HCT116 (cell line): Measurements from ENCODE around the gene IFT52. TPM values are rescaled to one million over a fixed set of nuclear protein-coding genes. Genes with fewer than 3 reads are reported as not detected.

ENCODE experiments used
- ATAC-seq: fragments of 200-7000 bp; cut with Tn5 transposase; 2 replicates; pipeline ENCODE4 v1.9.1; 2020; ENCODE audit warnings: mild to moderate bottlenecking, moderate library complexity
- BruUV-seq: library from RNA; stranded (reverse); fragments of 400-500 nt; replicated peaks from 2 replicates; lab custom pipeline; 2021; lab: Mats Ljungman, UMichigan
- CTCF ChIA-PET: fragments of 300-600 bp; sonication (Branson Sonifier 250); formaldehyde crosslinking; loops from one replicate; lab custom pipeline; 2021; ENCODE audit warnings: antibody characterized with exemption; lab: Charles Lee
- POLR2A ChIA-PET: fragments of 300-600, 350-600 bp; sonication (Branson Sonifier 250); formaldehyde crosslinking; loops from one replicate; lab custom pipeline; 2021; ENCODE audit warnings: antibody characterized with exemption; lab: Charles Lee
- RAD21 ChIA-PET, 2 experiments: fragments of 300-600 bp; sonication (Branson Sonifier 250); formaldehyde crosslinking; loops; one replicate each; lab custom pipeline; 2023; ENCODE audit warnings: low total read pairs in 2 of 2; ENCODE audit not compliant: uncharacterized antibody in 2 of 2, unreplicated experiment in 2 of 2, low non-redundant PET in 1 of 2; lab: Charles Lee
- DNase-seq: peaks from one replicate; pipeline ENCODE4 v3.0.0-alpha.2; 2010; ENCODE audit warnings: low read depth, low spot score
- H2AFZ ChIP-seq: fragments of 200-600 bp; shearing (Covaris generic), sonication (generic); 2 replicates; pipeline ENCODE4 v1.6.1; 2017; ENCODE audit warnings: low read depth, mixed run types, mixed read lengths, antibody characterized with exemption, low read length; ENCODE audit not compliant: poor library complexity, severe bottlenecking
- H3K27ac ChIP-seq: 2 replicates; pipeline ENCODE4 v1.5.1; 2012; ENCODE audit warnings: low read depth, low read length
- H3K27me3 ChIP-seq: fragments of 200-600 bp; sonication (generic); 2 replicates; pipeline ENCODE4 v1.6.1; 2016; ENCODE audit warnings: mixed run types, low read length, mixed read lengths; ENCODE audit not compliant: insufficient read depth
- H3K36me3 ChIP-seq, 2 experiments: fragments of 200-500 bp in 1 of 2; fragments of 200-600 bp in 1 of 2; sonication (Bioruptor generic) in 1 of 2; sonication (generic) in 1 of 2; 2 replicates each; pipeline versions ENCODE4 v1.5.1 to v1.6.1; 2014 to 2016; ENCODE audit warnings: low read length in 2 of 2, inconsistent platforms in 1 of 2, mixed read lengths in 1 of 2, mixed run types in 1 of 2; ENCODE audit not compliant: insufficient read depth in 2 of 2, control insufficient read depth in 1 of 2
- H3K4me1 ChIP-seq, 2 experiments: fragments of 200-600 bp in 1 of 2; sonication (generic) in 1 of 2; 2 replicates each; pipeline versions ENCODE4 v1.5.1 to v1.6.1; 2012 to 2017; ENCODE audit warnings: low read length in 2 of 2, inconsistent platforms in 1 of 2, mild to moderate bottlenecking in 1 of 2, mixed read lengths in 1 of 2, mixed run types in 1 of 2, moderate library complexity in 1 of 2; ENCODE audit not compliant: insufficient read depth in 2 of 2, control insufficient read depth in 1 of 2
- H3K4me2 ChIP-seq: fragments of 200-600 bp; sonication (generic); 2 replicates; pipeline ENCODE4 v1.6.1; 2017; ENCODE audit warnings: mixed run types, low read length, mixed read lengths
- H3K4me3 ChIP-seq, 2 experiments: fragments of 200-600 bp in 1 of 2; sonication (generic) in 1 of 2; replicated peaks in 1 of 2; 2 replicates each; pipeline ENCODE4 v1.5.1; 2011 to 2016; ENCODE audit warnings: low read length in 2 of 2, control low read depth in 1 of 2, low read depth in 1 of 2, mild to moderate bottlenecking in 1 of 2, mixed read lengths in 1 of 2, mixed run types in 1 of 2
- H3K79me2 ChIP-seq: fragments of 200-600 bp; sonication (generic); 2 replicates; pipeline ENCODE4 v1.6.1; 2017; ENCODE audit warnings: mild to moderate bottlenecking, mixed run types, low read length, moderate library complexity, mixed read lengths; ENCODE audit not compliant: insufficient read depth
- H3K9ac ChIP-seq: fragments of 200-600 bp; sonication (generic); 2 replicates; pipeline ENCODE4 v1.6.1; 2016; ENCODE audit warnings: low read length, mixed read lengths
- H3K9me2 ChIP-seq: fragments of 200-600 bp; sonication (generic), shearing (Covaris generic); 2 replicates; pipeline ENCODE4 v1.6.1; 2017; ENCODE audit warnings: mixed run types, mild to moderate bottlenecking, moderate library complexity; ENCODE audit not compliant: insufficient read depth
- H3K9me3 ChIP-seq, 2 experiments: fragments of 200-500 bp in 1 of 2; fragments of 200-600 bp in 1 of 2; sonication (Bioruptor generic) in 1 of 2; sonication (generic) in 1 of 2; 2 replicates each; pipeline ENCODE4 v1.6.1; 2014 to 2017; ENCODE audit warnings: low read length in 2 of 2, mixed read lengths in 2 of 2, inconsistent platforms in 1 of 2, low read depth in 1 of 2, mild to moderate bottlenecking in 1 of 2, mixed run types in 1 of 2, moderate library complexity in 1 of 2; ENCODE audit not compliant: control insufficient read depth in 1 of 2, insufficient read depth in 1 of 2
- H4K20me1 ChIP-seq: fragments of 200-600 bp; sonication (generic), shearing (Covaris generic); 2 replicates; pipeline ENCODE4 v1.6.1; 2017; ENCODE audit warnings: mixed run types, mild to moderate bottlenecking, moderate library complexity; ENCODE audit not compliant: insufficient read depth
- CBX3 ChIP-seq: IDR thresholded peaks from 2 replicates; pipeline ENCODE4 v1.6.1; 2012; ENCODE audit warnings: low read depth
- CEBPB ChIP-seq: IDR thresholded peaks from 2 replicates; pipeline ENCODE4 v1.6.1; 2012; ENCODE audit warnings: low read depth
- CTCF ChIP-seq, 3 experiments: fragments of 200-600 bp in 1 of 3; sonication (generic) in 1 of 3; IDR thresholded peaks in 2 of 3; conservative IDR thresholded peaks in 1 of 3; 2 replicates each; pipeline ENCODE4 v1.5.1; 2012 to 2017; ENCODE audit warnings: low read depth in 2 of 3, low read length in 2 of 3, antibody characterized with exemption in 1 of 3, borderline replicate concordance in 1 of 3, control low read depth in 1 of 3, mild to moderate bottlenecking in 1 of 3, mixed read lengths in 1 of 3, mixed run types in 1 of 3, moderate library complexity in 1 of 3; ENCODE audit not compliant: insufficient read depth in 1 of 3
- EGR1 ChIP-seq: IDR thresholded peaks from 2 replicates; pipeline ENCODE4 v1.6.1; 2012; ENCODE audit warnings: low read depth
- EZH2 ChIP-seq: fragments of 200-600 bp; sonication (generic); IDR thresholded peaks from 2 replicates; pipeline ENCODE4 v1.6.1; 2017; ENCODE audit warnings: antibody characterized with exemption, mixed run types
- EZH2phosphoT487 ChIP-seq: fragments of 200-600 bp; IDR thresholded peaks from 2 replicates; pipeline ENCODE4 v1.6.1; 2018; ENCODE audit warnings: antibody characterized with exemption, borderline replicate concordance
- POLR2A ChIP-seq: IDR thresholded peaks from 2 replicates; pipeline ENCODE4 v1.7.0; 2011; ENCODE audit warnings: borderline replicate concordance; ENCODE audit not compliant: insufficient read depth, insufficient read length; ENCODE audit errors: extremely low read depth
- POLR2AphosphoS5 ChIP-seq: IDR thresholded peaks from 2 replicates; pipeline ENCODE4 v1.6.1; 2011; ENCODE audit warnings: mild to moderate bottlenecking, low read depth, low read length, moderate library complexity
- REST ChIP-seq: IDR thresholded peaks from 2 replicates; pipeline ENCODE4 v1.6.1; 2012; ENCODE audit warnings: low read depth
- SP1 ChIP-seq: IDR thresholded peaks from 2 replicates; pipeline ENCODE4 v1.6.1; 2012; ENCODE audit warnings: low read depth
- SRF ChIP-seq: IDR thresholded peaks from 2 replicates; pipeline ENCODE4 v1.6.1; 2012; ENCODE audit warnings: low read depth
- TCF7L2 ChIP-seq: IDR thresholded peaks from 2 replicates; pipeline ENCODE4 v1.7.0; 2011; ENCODE audit warnings: borderline replicate concordance, inconsistent platforms; ENCODE audit not compliant: insufficient read depth, insufficient read length; ENCODE audit errors: extremely low read depth
- ZFX ChIP-seq: fragments of 450-650 bp; IDR thresholded peaks from 2 replicates; pipeline ENCODE4 v1.6.1; 2017
- ZNF274 ChIP-seq: fragments of 200-500 bp; sonication (Bioruptor generic); IDR thresholded peaks from 2 replicates; pipeline ENCODE4 v1.6.1; 2014; ENCODE audit warnings: mild to moderate bottlenecking, low read depth, low read length, inconsistent platforms
- intact Hi-C: fragments of 100-400 bp; cut with micrococcal nuclease; formaldehyde crosslinking; loops from 2 replicates; pipeline ENCODE4 v1.10.0; 2022
- total RNA-seq: library from RNA; stranded (reverse); gene quantifications from one replicate; pipeline ENCODE4 v1.2.1, GENCODE V29; 2021; ENCODE audit not compliant: unreplicated experiment

IFT52 gene
- total RNA-seq, 1 experiment from 2014 or later: 29.0 TPM

- Histone ChIP-seq H3K27ac (no peak overlapping the region), H3K4me3 (no peak overlapping the region), H3K9ac (no peak overlapping the region), H3K79me2 (no peaks in the 10 kb centered on the region), H3K4me2 (no peak overlapping the region), H3K9me3 (no peaks in the 10 kb centered on the region), H3K36me3 (no peaks in the 10 kb centered on the region), H3K9me2 (no peaks in the 10 kb centered on the region), H3K27me3 (no peaks in the 10 kb centered on the region), H4K20me1 (no peaks in the 10 kb centered on the region), H3K4me1 (no peaks in the 10 kb centered on the region), H2AFZ (no peak overlapping the region)
- intact Hi-C loops: no loop called here
- ChIA-PET RAD21 (no interaction called here), POLR2A (no interaction called here), CTCF (no interaction called here)
- no peak for TF ChIP-seq ZFX
- no peak for TF ChIP-seq ZNF274
- TF ChIP-seq POLR2A: no peak
- no peak for TF ChIP-seq REST
- no peak for TF ChIP-seq TCF7L2
- no peak for TF ChIP-seq SRF
- TF ChIP-seq EGR1: no peak
- TF ChIP-seq CBX3: no peak
- TF ChIP-seq EZH2phosphoT487: no peak
- no peak for TF ChIP-seq SP1
- no peak for TF ChIP-seq CTCF (IDR thresholded peaks at IDR 0.05 in 2 of 3, conservative IDR thresholded peaks at IDR 0.05 in 1 of 3; ENCODE audit: borderline replicate concordance in 1 of 3, insufficient read depth in 1 of 3, low read depth in 2 of 3, low read length in 2 of 3)
- TF ChIP-seq CEBPB: no peak
- no peak for TF ChIP-seq POLR2AphosphoS5
- TF ChIP-seq EZH2: no peak
- no peak for DNase-seq
- BruUV-seq: no TSS peak
- no peak for ATAC-seq
Observed at GRCh38 chr20:43567477-43567876, 23.3 kb upstream of the IFT52 start.
